ENCODE results near the gene ZFP3. TPM values are rescaled to one million over a fixed set of nuclear protein-coding genes. Genes with fewer than 3 reads are reported as not detected.
A peak's percentile ranks its signal among the peaks of the same experiment; 100 is the strongest.

Gene ZFP3
- total and polyA plus RNA-seq, 4 experiments from 2014 or later, result 0.52 to 13.0 (median 6.6) TPM

DNA sequence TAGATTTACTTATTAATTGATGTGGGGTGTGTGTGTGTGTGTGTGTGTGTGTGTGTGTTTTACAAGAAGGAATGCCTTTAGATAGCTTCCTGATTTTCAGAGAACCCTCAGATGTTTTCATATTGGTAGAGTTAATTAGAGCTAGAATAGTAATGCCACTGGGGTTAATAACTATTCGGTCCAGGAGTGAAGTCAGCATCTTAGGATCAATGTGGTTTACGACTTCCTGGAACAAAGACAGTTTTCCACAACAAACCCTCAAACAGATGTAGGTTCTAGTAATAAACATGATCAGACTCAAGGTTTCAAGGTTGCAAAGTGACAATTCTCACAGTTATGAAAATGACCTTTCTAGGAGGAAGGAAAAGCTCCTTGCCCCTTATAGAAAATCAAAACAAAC, 30.8 kb upstream of the ZFP3 start:
- intact Hi-C loops (cut with micrococcal nuclease), result no loop called here
- no peaks in the 10 kb centered on the region for H3K27me3 Mint-ChIP-seq

DNA sequence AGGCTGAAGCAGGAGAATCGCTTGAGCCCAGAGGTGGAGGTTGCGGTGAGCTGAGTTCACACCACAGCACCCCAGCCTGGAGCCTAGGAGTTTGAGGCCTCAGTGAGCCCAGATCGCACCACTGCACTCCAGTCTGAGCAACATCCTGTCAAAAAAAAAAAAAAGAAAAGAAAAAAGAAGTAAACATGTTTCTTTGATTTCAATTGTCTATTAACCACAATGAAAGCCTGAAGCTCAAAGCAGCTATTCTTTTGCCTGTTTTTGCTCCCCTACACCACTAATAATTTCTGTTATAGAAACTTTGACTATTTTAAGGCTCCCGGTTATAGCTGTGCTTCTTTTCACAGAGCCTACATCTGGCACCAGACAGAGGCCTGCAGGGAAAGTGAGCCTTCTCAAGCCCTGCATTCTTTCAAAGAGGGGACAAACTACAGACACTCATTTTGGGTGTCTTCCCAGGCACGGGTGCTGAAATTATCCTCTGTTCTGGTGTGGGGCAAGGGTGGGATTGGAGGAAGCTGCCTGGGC, 28.9 kb upstream of the ZFP3 start:
- Histone ChIP-seq H3K4me1 (ENCODE audit: insufficient read depth, low read length) (peaks cover 60% of the 10 kb centered on the region), H3K36me3 (ENCODE audit: insufficient read depth, low read length) (no peaks in the 10 kb centered on the region), H3K9me3 (ENCODE audit: control insufficient read depth in 1 of 2, low read length in 2 of 2) (no peaks in the 10 kb centered on the region), H3K4me3 (ENCODE audit: low read length in 2 of 2) (no peak overlapping the region), H3K27me3 (ENCODE audit: insufficient read depth, low read length) (no peaks in the 10 kb centered on the region), H3K27ac (ENCODE audit: low read depth, low read length) (peak overlapping the region; percentile 42)
- no peaks in the 10 kb centered on the region for H3K9me3 Mint-ChIP-seq
- H3K36me3 Mint-ChIP-seq, result peaks cover 7 to 12% of the 10 kb centered on the region in 2 donors
- peak overlapping the region; percentile 93 to 98 (median 95) for H3K27ac Mint-ChIP-seq
- H3K4me1 Mint-ChIP-seq, result peaks cover 32 to 60% (median 47%) of the 10 kb centered on the region in 4 donors
- intact Hi-C loops (cut with micrococcal nuclease), result loop anchor here (1.0 kb wide), 2 partner anchors 13 to 18 kb away; no protein-coding TSS in a partner anchor
- peak overlapping the region in 7 of 8 donors; percentile 61 to 89 (median 74) for H3K4me3 Mint-ChIP-seq
- DNase-seq, result peak; percentile 79 to 89 (median 85)
- ChIA-PET CTCF (ENCODE audit: partially characterized antibody) (interaction anchor here (0.7 to 10.9 kb wide), 8 partner anchors 9 to 1181 kb away, joined by 3 to 127 read pairs (median 5); partner anchors contain the start of gene SLC52A1), POLR2A (ENCODE audit: partially characterized antibody) (interaction anchor here (0.6 to 7.9 kb wide), 17 partner anchors 9 to 437 kb away, joined by 3 to 146 read pairs (median 7); partner anchors contain the start of genes CAMTA2, DERL2, INCA1 and KIF1C)
- H3K27me3 Mint-ChIP-seq, result no peaks in the 10 kb centered on the region

More for the DNA sequence above, 30.8 kb upstream of the ZFP3 start:
- Mint-ChIP-seq H3K27ac (peak overlapping the region; percentile 70 to 95 (median 91)), H3K36me3 (peaks cover 5 to 8% of the 10 kb centered on the region in 2 donors), H3K4me3 (peak overlapping the region; percentile 27 to 82 (median 62)), H3K9me3 (no peaks in the 10 kb centered on the region), H3K4me1 (peaks cover 39 to 77% (median 61%) of the 10 kb centered on the region in 4 donors)
- no peak overlapping the region for H3K4me3 ChIP-seq (ENCODE audit: low read length in 2 of 2)
- no peak for DNase-seq
- no peaks in the 10 kb centered on the region for H3K9me3 ChIP-seq (ENCODE audit: control insufficient read depth in 1 of 2, low read length in 2 of 2)
- H3K4me1 ChIP-seq (ENCODE audit: insufficient read depth, low read length), result peaks cover 77% of the 10 kb centered on the region
- ChIA-PET POLR2A (ENCODE audit: partially characterized antibody) (interaction anchor here (0.6 to 7.9 kb wide), 6 partner anchors 14 to 756 kb away, joined by 3 to 146 read pairs (median 3); partner anchors contain the start of genes C17orf107, INCA1, KIF1C and SLC52A1), CTCF (ENCODE audit: partially characterized antibody) (interaction anchor here (0.7 to 10.9 kb wide), 5 partner anchors 9 to 495 kb away, joined by 3 to 127 read pairs (median 11); partner anchors contain the start of gene SLC52A1)
- no peaks in the 10 kb centered on the region for H3K36me3 ChIP-seq (ENCODE audit: insufficient read depth, low read length)
- no peak overlapping the region for H3K27ac ChIP-seq (ENCODE audit: low read depth, low read length)
- H3K27me3 ChIP-seq (ENCODE audit: insufficient read depth, low read length), result no peaks in the 10 kb centered on the region

DNA sequence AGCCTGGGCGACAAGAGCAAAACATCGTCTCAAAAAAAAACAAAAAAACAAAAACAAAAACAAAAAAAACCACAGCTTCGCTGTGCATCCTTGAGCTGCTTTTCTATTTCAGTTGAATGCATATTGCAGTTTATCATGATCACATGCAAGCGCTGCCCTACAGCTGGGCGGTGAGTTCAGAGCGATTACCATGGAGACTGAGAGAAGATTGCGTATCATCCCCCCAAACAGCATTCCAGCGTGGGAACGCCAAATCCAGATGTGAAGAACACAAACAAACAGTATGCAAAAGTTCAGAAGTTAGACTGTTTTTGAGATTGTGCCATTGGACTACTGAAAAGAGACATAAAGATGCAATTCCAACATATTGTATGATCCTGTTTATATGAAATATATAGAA, 28.0 kb upstream of the ZFP3 start:
- Mint-ChIP-seq H3K9me3 (no peaks in the 10 kb centered on the region), H3K36me3 (peaks cover 7 to 16% of the 10 kb centered on the region in 2 donors), H3K27me3 (no peaks in the 10 kb centered on the region), H3K4me3 (peak overlapping the region in 2 of 8 donors; percentile 79 to 89), H3K27ac (peak overlapping the region in 5 of 7 donors; percentile 72 to 98 (median 94)), H3K4me1 (peaks cover 30 to 51% (median 40%) of the 10 kb centered on the region in 4 donors)
- ChIA-PET POLR2A (ENCODE audit: partially characterized antibody) (interaction anchor here (1.1 to 7.9 kb wide), 11 partner anchors 10 to 260 kb away, joined by 3 to 146 read pairs (median 8); partner anchors contain the start of genes CAMTA2, INCA1, KIF1C and PFN1), CTCF (ENCODE audit: partially characterized antibody) (interaction anchor here (0.9 to 10.9 kb wide), 3 partner anchors 11 to 149 kb away, joined by 3 to 127 read pairs (median 23); no protein-coding TSS in a partner anchor)
- H3K4me1 ChIP-seq (ENCODE audit: insufficient read depth, low read length), result peaks cover 51% of the 10 kb centered on the region
- H3K27ac ChIP-seq (ENCODE audit: low read depth, low read length), result no peak overlapping the region
- H3K9me3 ChIP-seq (ENCODE audit: control insufficient read depth in 1 of 2, low read length in 2 of 2), result no peaks in the 10 kb centered on the region
- H3K36me3 ChIP-seq (ENCODE audit: insufficient read depth, low read length), result no peaks in the 10 kb centered on the region
- intact Hi-C loops (cut with micrococcal nuclease), result no loop called here
- no peak overlapping the region for H3K4me3 ChIP-seq (ENCODE audit: low read length in 2 of 2)
- DNase-seq, result no peak
- no peaks in the 10 kb centered on the region for H3K27me3 ChIP-seq (ENCODE audit: insufficient read depth, low read length)

DNA sequence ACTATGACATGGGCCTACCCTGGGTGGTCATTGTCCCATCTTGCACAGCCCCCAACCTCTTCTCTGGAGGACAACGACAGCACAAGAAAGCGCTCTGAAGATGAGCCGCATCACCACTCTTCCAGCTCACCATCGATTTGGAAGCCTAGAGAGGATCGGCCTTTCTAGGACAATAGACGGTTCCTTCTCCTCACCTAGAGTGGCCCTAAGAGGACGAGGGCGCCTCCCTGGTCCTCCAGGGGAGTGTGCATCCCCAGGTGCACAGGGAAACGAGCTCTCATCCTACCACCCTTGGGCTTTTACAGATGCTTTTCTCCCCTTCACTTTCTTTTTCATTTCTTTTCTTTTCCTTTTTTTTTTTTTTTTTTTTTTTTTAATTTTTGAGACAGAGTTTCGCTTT, 22.7 kb upstream of the ZFP3 start:
- no peaks in the 10 kb centered on the region for H3K9me3 ChIP-seq (ENCODE audit: control insufficient read depth in 1 of 2, low read length in 2 of 2)
- Mint-ChIP-seq H3K27me3 (peaks cover 0 to 1% of the 10 kb centered on the region in 2 donors), H3K4me1 (peaks cover under 1 to 3% (median 1%) of the 10 kb centered on the region in 4 donors), H3K4me3 (no peak overlapping the region), H3K9me3 (no peaks in the 10 kb centered on the region), H3K36me3 (peaks cover 5 to 11% of the 10 kb centered on the region in 2 donors), H3K27ac (peak overlapping the region in 2 of 7 donors; percentile 22 to 35)
- no peak for DNase-seq
- POLR2A ChIA-PET (ENCODE audit: partially characterized antibody), result interaction anchor here (0.8 kb wide), 1 partner anchor 13 kb away, joined by 3 read pairs; no protein-coding TSS in a partner anchor
- no peaks in the 10 kb centered on the region for H3K36me3 ChIP-seq (ENCODE audit: insufficient read depth, low read length)
- H3K4me1 ChIP-seq (ENCODE audit: insufficient read depth, low read length), result peaks cover 2% of the 10 kb centered on the region
- CTCF ChIA-PET (ENCODE audit: partially characterized antibody), result interaction anchor here (0.6 to 4.8 kb wide), 3 partner anchors 20 to 156 kb away, joined by 3 to 28 read pairs (median 4); no protein-coding TSS in a partner anchor
- H3K27ac ChIP-seq (ENCODE audit: low read depth, low read length), result no peak overlapping the region
- H3K4me3 ChIP-seq (ENCODE audit: low read length in 2 of 2), result no peak overlapping the region
- intact Hi-C loops (cut with micrococcal nuclease), result no loop called here
- no peaks in the 10 kb centered on the region for H3K27me3 ChIP-seq (ENCODE audit: insufficient read depth, low read length)

DNA sequence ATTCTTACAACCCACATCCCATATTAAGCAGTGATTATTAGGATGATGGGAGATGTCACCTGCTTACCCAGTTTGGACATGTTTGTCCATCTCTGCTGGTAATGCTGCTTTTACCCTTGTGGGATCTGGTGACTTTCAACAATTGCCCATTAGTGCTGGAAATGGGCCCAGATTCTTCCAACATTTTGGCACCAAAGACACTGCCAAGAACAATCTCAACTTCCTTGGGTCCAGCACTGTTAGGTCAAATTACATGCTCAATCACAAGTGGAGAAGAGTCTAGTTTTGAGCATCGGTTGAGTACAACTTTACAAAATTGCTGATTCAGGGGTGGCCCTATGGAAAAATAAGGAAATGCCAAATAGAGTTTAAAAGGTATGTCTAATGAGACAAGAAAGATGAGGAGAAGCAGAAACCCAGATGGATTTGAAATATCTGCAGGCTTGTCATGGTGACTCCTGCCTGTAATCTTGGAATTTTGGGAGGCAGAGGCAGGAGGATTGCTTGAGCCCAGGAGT, 13.0 kb upstream of the ZFP3 start:
- no peak for DNase-seq
- H3K36me3 Mint-ChIP-seq, result no peaks in the 10 kb centered on the region
- ChIA-PET CTCF (ENCODE audit: partially characterized antibody) (interaction anchor here (6.7 kb wide), 1 partner anchor 34 kb away, joined by 271 read pairs; the partner anchor contains the start of gene SLC52A1), POLR2A (ENCODE audit: partially characterized antibody) (no interaction called here)
- no peaks in the 10 kb centered on the region for H3K9me3 ChIP-seq (ENCODE audit: control insufficient read depth in 1 of 2, low read length in 2 of 2)
- no peaks in the 10 kb centered on the region for H3K9me3 Mint-ChIP-seq
- no peak overlapping the region for H3K27ac Mint-ChIP-seq
- H3K4me1 ChIP-seq (ENCODE audit: insufficient read depth, low read length), result no peaks in the 10 kb centered on the region
- no peak overlapping the region for H3K4me3 Mint-ChIP-seq
- intact Hi-C loops (cut with micrococcal nuclease), result no loop called here
- H3K4me3 ChIP-seq (ENCODE audit: low read length in 2 of 2), result no peak overlapping the region
- H3K27me3 ChIP-seq (ENCODE audit: insufficient read depth, low read length), result no peaks in the 10 kb centered on the region
- no peak overlapping the region for H3K27ac ChIP-seq (ENCODE audit: low read depth, low read length)
- H3K27me3 Mint-ChIP-seq, result no peaks in the 10 kb centered on the region
- no peaks in the 10 kb centered on the region for H3K36me3 ChIP-seq (ENCODE audit: insufficient read depth, low read length)
- peaks cover 3 to 10% (median 7%) of the 10 kb centered on the region in 4 donors for H3K4me1 Mint-ChIP-seq

DNA sequence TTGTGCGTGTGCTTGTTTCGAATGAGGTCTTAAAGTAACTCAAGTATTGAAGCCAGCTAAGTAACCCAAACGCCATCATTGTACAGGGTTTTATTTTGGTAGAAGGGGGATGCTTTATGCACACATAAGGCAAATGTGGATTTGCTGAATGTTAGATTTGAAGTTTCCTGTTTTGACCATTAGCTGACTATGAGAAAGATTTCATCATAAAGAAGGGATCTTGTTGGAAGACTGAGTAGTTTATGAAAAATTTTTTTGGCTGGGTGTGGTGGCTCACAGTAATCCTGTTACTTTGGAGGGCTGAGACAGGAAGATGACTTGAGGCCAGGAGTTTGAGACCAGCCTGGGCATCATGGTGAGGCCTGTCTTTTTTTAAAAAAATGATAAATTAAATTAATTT, 10.0 kb upstream of the ZFP3 start:
- ChIA-PET CTCF (ENCODE audit: partially characterized antibody) (interaction anchor here (2.5 kb wide), 1 partner anchor 37 kb away, joined by 12 read pairs; no protein-coding TSS in a partner anchor), POLR2A (ENCODE audit: partially characterized antibody) (interaction anchor here (0.7 to 1.8 kb wide), 2 partner anchors 10 to 19 kb away, joined by 4 read pairs; partner anchors contain the start of gene ZFP3)
- Mint-ChIP-seq H3K4me3 (no peak overlapping the region), H3K9me3 (no peaks in the 10 kb centered on the region), H3K36me3 (no peaks in the 10 kb centered on the region), H3K4me1 (peaks cover 0 to 3% (median 0%) of the 10 kb centered on the region in 4 donors), H3K27me3 (no peaks in the 10 kb centered on the region), H3K27ac (peak overlapping the region in 2 of 7 donors; percentile 19 to 21)
- Histone ChIP-seq H3K27me3 (ENCODE audit: insufficient read depth, low read length) (no peaks in the 10 kb centered on the region), H3K36me3 (ENCODE audit: insufficient read depth, low read length) (no peaks in the 10 kb centered on the region), H3K4me1 (ENCODE audit: insufficient read depth, low read length) (no peaks in the 10 kb centered on the region), H3K4me3 (ENCODE audit: low read length in 2 of 2) (no peak overlapping the region), H3K9me3 (ENCODE audit: control insufficient read depth in 1 of 2, low read length in 2 of 2) (no peaks in the 10 kb centered on the region), H3K27ac (ENCODE audit: low read depth, low read length) (no peak overlapping the region)
- no peak for DNase-seq
- intact Hi-C loops (cut with micrococcal nuclease), result no loop called here

DNA sequence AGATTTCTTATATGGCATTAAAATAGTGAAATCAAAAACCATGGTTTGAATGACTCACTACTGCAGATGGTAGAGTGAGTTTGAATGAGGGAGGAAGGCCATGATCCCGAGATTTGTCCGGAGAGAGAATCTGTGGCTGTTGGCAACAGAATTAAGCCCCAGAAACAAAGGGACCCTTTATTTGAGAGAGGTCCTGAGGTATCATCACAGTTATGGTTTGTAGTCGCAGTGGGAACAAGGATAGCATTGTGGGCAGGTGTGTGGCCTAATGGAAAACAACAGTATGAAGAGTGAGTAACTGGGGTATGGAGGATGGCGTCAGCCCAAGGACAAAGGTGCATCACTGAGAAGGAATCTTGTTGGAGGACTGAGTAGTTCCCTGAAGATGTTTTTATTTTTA, 8.5 kb upstream of the ZFP3 start:
- no peak for DNase-seq
- Mint-ChIP-seq H3K9me3 (no peaks in the 10 kb centered on the region), H3K36me3 (no peaks in the 10 kb centered on the region), H3K4me1 (peaks cover 0 to 2% (median 0%) of the 10 kb centered on the region in 4 donors), H3K27ac (no peak overlapping the region), H3K4me3 (no peak overlapping the region), H3K27me3 (no peaks in the 10 kb centered on the region)
- Histone ChIP-seq H3K4me3 (ENCODE audit: low read length in 2 of 2) (no peak overlapping the region), H3K27ac (ENCODE audit: low read depth, low read length) (no peak overlapping the region), H3K27me3 (ENCODE audit: insufficient read depth, low read length) (no peaks in the 10 kb centered on the region), H3K36me3 (ENCODE audit: insufficient read depth, low read length) (no peaks in the 10 kb centered on the region), H3K9me3 (ENCODE audit: control insufficient read depth in 1 of 2, low read length in 2 of 2) (no peaks in the 10 kb centered on the region), H3K4me1 (ENCODE audit: insufficient read depth, low read length) (no peaks in the 10 kb centered on the region)
- intact Hi-C loops (cut with micrococcal nuclease), result no loop called here
- POLR2A ChIA-PET (ENCODE audit: partially characterized antibody), result no interaction called here
- CTCF ChIA-PET (ENCODE audit: partially characterized antibody), result interaction anchor here (0.6 kb wide), 1 partner anchor 24 kb away, joined by 4 read pairs; no protein-coding TSS in a partner anchor
